Stimulated activated CD4-positive, alpha-beta T cell treated with anti-CD3 and anti-CD28 coated beads, TNF-alpha, amount 100 ng/mL, for 48 hours (primary cell): ENCODE results near the gene TMEM39A.

Experiments
- DNase-seq, 3 donors: peaks; one replicate each; pipeline ENCODE4 v3.0.0-alpha.2; 2020; ENCODE audit warnings: low read depth in 3 of 3

The TMEM39A gene

GRCh38 chr3:119401069-119401468 lies 62.3 kb downstream of the TMEM39A start:
- DNase-seq = no peak

GRCh38 chr3:119400466-119400865 lies 62.9 kb downstream of the TMEM39A start:
- DNase-seq = no peak

- DNase-seq = no peak
Measured at GRCh38 chr3:119396870-119397269, 66.5 kb downstream of the TMEM39A start.

- no peak for DNase-seq
Measured at GRCh38 chr3:119395923-119396358, 67.5 kb downstream of the TMEM39A start.

- no peak for DNase-seq
Measured at GRCh38 chr3:119388577-119388976, 74.8 kb downstream of the TMEM39A start.

- DNase-seq = no peak
Measured at GRCh38 chr3:119382134-119382533, 81.3 kb downstream of the TMEM39A start.

- no peak for DNase-seq
Measured at GRCh38 chr3:119380697-119381096, 82.7 kb downstream of the TMEM39A start.
